Hepatocyte (in vitro differentiated cells): ENCODE measurements around the gene ART4.

ENCODE experiments used
- EZH2 ChIP-seq: fragments of 200-600 bp; sonication (generic); IDR thresholded peaks from 2 replicates; pipeline ENCODE4 v1.6.1; 2016; ENCODE audit warnings: antibody characterized with exemption, mild to moderate bottlenecking, borderline replicate concordance
- EZH2phosphoT487 ChIP-seq: fragments of 200-600 bp; sonication (generic); IDR thresholded peaks from one replicate; pipeline ENCODE4 v1.6.1; 2018; ENCODE audit warnings: antibody characterized with exemption, mild to moderate bottlenecking, low read depth, moderate library complexity; ENCODE audit not compliant: unreplicated experiment, severe bottlenecking
- TF ChIP-seq, protein P1 (sequence below): fragments of 200-600 bp; sonication (generic); IDR thresholded peaks from 2 replicates; pipeline ENCODE4 v1.5.1; 2016; ENCODE audit warnings: antibody characterized with exemption, mild to moderate bottlenecking; ENCODE audit not compliant: poor library complexity

DNA sequence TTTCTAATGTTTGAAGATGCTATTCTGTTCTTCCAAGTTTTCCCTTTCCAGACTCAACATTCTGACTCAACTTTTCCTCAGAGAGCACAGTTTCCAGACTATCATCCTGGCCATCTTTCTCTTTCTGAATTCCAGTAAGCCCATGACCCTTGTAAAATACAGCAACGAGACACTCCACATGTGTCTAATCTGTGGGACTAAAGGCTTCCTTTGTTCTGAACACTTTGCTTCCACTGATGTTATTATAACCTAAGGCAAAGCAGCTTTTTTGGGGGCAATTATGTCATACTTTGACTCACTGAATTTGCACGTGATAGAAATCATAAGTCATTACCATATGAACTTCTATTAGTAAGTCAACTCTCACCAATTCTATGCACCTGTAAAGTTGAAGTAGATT is 6.3 kb upstream of the ART4 start:
- TF ChIP-seq EZH2 (no peak), EZH2phosphoT487 (no peak)
- TF ChIP-seq, protein P1, sequence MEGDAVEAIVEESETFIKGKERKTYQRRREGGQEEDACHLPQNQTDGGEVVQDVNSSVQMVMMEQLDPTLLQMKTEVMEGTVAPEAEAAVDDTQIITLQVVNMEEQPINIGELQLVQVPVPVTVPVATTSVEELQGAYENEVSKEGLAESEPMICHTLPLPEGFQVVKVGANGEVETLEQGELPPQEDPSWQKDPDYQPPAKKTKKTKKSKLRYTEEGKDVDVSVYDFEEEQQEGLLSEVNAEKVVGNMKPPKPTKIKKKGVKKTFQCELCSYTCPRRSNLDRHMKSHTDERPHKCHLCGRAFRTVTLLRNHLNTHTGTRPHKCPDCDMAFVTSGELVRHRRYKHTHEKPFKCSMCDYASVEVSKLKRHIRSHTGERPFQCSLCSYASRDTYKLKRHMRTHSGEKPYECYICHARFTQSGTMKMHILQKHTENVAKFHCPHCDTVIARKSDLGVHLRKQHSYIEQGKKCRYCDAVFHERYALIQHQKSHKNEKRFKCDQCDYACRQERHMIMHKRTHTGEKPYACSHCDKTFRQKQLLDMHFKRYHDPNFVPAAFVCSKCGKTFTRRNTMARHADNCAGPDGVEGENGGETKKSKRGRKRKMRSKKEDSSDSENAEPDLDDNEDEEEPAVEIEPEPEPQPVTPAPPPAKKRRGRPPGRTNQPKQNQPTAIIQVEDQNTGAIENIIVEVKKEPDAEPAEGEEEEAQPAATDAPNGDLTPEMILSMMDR: no peak
